Measurements from ENCODE around the gene B4GAT1.
A peak's percentile ranks its signal among the peaks of the same experiment; 100 is the strongest.
"Not testable (repeated sequence)": the region's sequence is repeated elsewhere in the genome, so short reads cannot be mapped to it uniquely, and the experiment has no call there.

B4GAT1 gene

DNA sequence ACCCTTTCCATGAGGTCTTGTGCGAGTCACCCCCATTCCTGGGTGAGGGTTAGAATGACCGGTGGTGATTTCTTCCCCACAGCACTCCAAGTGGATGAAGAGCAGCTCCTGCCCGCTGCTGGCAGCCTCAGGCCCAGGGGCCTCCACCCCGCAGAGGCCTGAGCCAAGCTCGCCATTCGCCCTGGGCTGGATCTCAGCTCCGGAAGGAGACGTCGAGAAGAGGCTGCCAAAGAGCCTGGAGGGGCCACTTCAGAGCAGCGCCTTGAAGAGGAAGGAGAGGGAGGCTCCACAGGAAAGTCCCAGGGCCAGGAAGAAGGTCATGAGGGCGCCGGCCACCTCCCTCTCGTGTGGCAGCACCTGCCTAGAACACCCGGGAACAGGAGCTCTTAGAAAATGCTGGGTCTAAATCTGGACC, 15.8 kb upstream of the B4GAT1 start:
- DNase-seq (ENCODE audit: low read depth, low spot score) = no peak

- no peak for DNase-seq (ENCODE audit: low read depth, low spot score)
Observed at GRCh38 chr11:66362481-66363147, 15.2 kb upstream of the B4GAT1 start.

GRCh38 chr11:66361502-66361941, 14.1 kb upstream of the B4GAT1 start:
- DNase-seq (ENCODE audit: low read depth, low spot score) = no peak

DNA sequence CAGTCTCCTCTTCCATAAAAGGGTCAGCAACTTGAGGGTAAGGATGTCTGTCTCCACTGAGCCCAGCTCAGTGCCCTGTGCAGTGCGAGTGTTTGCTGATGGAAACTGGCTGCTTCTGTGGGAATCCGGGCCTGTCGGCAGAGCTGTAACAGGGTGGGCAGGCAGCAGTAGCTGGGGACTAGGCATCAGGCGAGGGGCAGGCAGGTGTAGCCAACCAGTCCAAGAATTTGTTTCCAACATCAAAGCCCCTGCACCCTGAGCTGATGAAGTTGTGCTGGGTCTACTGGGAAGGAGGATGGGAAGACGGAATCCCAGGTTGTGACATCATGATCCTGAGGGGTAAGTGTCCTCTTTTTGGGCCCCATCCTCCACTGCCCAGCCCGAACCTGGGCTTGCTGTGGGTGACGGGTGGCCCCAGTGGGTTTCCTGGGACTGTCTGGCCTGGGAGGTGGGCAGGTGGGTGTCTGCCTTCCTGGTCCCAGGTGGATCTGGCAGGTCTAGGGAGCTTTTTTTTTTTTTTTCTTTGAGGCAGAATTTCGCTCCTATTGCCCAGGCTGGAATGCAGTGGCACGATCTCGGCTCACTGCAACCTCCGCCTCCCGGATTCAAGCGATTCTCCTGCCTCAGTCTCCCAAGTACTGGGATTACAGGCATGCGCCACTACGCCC, 13.1 kb upstream of the B4GAT1 start:
- DNase-seq (ENCODE audit: low read depth, low spot score) = no peak

DNA sequence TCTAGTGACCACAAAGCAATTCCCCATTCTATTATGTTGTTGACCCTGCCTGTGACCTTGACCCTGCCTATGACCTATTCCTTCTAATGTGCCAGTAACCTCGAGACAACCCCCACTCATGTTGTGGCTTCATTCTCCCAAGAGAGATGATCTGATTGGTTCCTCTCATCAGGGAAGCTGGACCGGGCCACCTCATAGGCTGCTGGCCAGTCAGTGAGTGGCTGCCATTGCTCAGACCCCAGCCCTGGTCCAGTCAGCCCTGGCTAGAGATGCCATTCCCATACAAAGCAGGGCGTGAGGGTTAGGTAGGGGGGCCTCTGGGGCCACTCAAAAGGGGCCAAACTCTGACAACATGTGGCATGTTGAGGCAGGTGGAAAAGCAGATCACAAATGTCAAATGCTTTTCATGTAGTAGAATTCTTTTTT, 12.2 kb upstream of the B4GAT1 start:
- no peak for DNase-seq (ENCODE audit: low read depth, low spot score)

- DNase-seq (ENCODE audit: low read depth, low spot score) = not testable (repeated sequence)
Observed at GRCh38 chr11:66350560-66351235, 3.3 kb upstream of the B4GAT1 start.

GRCh38 chr11:66349084-66349386, 1.6 kb upstream of the B4GAT1 start:
- no peak for DNase-seq (ENCODE audit: low read depth, low spot score)

- DNase-seq (ENCODE audit: low read depth, low spot score) = no peak
Observed at GRCh38 chr11:66346476-66347424, 679 bp downstream of the B4GAT1 start.

DNA sequence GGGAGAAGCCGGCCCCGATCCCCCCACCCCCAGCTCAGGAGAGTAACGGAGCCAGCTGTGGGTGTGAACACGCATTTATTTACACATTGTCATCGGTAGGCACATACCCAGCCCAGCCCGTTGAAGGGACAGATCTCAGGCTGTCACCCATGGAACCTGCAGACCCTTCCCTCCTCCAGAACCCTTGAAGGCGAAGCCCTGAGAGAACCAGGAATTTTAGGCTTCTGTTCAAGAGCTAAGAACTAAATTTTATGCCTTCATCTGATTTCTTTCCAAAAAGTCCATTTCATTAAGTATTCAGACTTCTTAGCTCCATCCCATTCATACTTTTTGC, 2.1 kb downstream of the B4GAT1 start:
- no peak for DNase-seq (ENCODE audit: low read depth, low spot score)

- DNase-seq (ENCODE audit: low read depth, low spot score) = peak; percentile 83
Observed at GRCh38 chr11:66344550-66345315, 2.7 kb downstream of the B4GAT1 start, which contains the start of gene BRMS1. TSS of gene BRMS1 (minus strand) at chr11:66345104. CDS start at chr11:66342234, 2,870 bp downstream.

DNA sequence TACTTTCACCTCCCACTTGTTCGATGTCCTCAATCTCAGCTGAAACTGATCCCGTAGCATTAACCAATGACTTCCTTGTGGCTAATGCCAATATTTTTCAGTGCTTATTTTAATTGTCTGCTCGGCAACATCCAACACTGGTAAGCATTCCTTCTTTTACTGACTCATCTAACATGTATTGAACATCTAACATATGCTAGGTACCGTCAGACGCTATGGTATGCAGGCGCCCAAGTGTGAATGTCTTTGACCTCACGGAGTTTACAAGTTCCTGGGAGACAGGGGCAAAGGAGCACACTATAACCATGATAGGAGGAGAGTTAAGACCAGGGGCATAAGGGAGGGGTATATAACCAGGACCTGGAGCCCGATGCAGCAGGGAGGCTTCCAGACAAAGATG, 4.3 kb downstream of the B4GAT1 start:
- DNase-seq (ENCODE audit: low read depth, low spot score) = no peak

DNA sequence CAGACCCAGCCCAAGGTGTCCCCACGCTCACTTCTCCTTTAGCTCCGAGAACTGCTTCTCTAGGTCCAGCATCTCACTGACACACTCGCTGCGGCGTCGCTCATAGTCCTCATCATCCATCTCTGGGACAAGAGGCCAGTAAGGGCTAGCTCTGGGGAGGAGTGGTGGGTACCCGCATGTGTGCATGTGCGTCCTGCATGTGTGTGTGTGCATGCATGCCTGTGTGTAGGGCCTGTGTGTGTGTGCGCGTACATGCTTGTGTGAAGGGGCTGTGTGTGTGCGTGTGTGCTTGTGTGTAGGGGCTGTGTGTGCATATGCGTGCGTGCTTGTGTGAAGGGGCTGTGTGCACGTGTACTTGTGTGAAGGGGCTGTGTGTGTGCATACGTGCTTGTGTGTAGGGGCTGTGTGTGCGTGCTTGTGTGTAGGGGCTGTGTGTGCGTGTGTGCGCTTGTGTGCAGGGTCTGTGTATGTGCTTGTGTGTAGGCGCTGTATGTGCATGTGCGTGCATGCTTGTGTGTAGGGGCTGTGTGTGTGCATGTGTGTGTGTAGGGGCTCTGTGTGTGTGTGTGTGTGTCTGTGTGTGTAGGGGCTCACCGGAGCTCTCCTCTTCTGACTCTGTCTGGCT, 5.8 kb downstream of the B4GAT1 start:
- no peak for DNase-seq (ENCODE audit: low read depth, low spot score)

DNA sequence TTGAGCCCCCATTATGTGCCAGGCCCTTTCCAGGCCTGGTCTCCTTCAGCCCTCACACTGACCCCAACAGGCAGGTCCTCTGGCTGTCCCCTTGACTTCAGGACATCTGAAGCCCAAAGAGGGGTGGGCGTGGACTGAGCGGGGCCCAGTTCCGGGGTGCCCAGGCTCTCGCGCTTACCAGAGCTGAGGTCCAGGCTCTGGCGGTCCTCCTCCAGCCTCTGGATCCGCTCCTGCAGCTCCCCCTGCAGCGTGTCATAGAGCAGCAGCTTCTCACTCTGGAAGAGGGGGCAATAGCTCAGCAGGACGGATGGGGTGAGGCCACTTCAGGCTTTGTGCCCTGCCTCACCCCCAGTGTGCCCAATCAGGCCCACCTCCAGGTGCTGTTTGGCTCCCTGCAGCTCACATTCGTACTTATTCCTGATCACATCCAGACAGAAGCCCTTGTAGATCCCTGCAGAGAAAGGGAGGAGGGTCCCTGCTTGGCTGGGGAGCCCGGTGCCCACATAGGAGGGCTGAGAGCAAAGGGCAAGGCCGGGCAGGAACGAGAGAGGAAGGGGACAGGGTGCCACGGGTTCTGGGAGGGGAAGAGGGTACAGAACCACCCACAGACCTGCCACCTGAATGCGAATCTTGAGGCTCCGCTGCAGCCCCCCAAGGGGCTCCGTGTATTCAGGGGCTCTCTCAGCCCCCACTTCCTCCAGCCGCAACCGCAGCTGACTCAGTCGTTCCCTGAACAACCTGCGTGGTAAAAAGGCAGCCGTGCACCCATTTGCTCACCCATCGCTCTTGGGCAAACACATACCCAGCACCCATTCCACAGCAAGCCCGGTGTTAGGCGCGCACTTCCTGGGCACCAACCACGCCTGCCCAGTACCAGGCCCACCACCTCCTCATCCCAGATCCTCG, 6.6 kb downstream of the B4GAT1 start:
- DNase-seq (ENCODE audit: low read depth, low spot score) = no peak

DNA sequence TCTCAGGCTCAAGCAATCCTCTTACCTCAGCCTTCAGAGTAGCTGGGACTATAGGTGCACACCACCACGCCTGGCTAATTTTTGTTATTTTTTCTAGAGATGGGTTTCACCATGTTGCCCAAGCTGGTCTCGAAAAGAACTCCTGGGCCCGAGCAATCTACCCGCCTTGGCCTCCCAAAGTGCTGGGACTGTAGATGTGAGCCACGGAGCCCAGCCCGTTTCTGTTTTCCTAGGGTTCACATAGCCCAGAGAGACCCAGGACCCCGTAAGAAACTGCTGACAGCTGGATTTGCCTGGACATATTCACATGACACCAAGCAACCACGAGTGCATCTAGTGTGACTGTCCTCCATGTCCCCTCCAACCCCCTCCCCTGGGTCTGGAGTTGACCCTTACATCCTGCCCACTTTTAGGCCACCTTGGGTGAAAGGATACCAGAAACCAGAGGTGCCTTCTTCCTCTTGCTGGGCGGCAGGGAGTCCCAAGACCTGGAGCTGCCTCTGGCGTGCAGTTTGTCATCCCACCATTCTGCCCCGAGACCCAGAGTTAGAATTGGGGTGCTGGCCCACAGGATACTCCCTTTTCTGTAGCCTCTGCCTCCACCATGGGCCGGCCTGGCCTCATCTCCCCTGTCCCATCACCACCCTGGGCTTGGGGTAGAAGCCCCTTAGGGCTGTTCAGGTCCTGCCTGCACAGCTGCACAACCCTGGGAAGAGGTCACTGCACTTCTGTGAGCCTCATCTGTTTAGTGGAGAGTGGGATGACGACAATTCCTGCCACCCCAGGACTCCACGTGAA, 7.5 kb downstream of the B4GAT1 start:
- no peak for DNase-seq (ENCODE audit: low read depth, low spot score)

DNA sequence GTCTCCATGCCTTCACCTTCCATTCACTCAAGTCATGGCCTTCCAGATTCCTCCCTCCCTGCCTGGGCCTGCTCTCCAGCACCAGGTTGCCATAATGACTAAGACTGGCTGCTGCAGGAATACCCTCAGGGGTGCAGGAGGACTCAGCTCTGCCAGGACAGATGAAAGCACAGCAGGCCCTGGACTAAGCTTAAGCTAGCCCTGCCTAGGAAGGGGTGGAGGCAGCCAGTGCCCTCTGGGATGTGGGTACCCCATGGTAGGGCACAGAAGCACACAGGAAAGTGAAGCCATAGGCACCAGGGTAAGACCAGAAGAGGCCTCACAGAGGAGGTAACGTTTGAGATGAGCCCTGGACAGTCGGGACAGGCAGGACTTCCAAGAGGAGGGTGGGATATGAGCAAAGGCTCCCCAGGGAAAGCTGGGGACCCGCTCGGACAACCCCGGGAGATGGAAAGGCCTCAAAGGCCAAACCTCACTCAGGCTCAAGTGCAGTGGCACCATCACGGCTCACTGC, 8.2 kb downstream of the B4GAT1 start:
- DNase-seq (ENCODE audit: low read depth, low spot score) = no peak

GRCh38 chr11:66338276-66339161, 8.9 kb downstream of the B4GAT1 start:
- DNase-seq (ENCODE audit: low read depth, low spot score) = no peak

DNA sequence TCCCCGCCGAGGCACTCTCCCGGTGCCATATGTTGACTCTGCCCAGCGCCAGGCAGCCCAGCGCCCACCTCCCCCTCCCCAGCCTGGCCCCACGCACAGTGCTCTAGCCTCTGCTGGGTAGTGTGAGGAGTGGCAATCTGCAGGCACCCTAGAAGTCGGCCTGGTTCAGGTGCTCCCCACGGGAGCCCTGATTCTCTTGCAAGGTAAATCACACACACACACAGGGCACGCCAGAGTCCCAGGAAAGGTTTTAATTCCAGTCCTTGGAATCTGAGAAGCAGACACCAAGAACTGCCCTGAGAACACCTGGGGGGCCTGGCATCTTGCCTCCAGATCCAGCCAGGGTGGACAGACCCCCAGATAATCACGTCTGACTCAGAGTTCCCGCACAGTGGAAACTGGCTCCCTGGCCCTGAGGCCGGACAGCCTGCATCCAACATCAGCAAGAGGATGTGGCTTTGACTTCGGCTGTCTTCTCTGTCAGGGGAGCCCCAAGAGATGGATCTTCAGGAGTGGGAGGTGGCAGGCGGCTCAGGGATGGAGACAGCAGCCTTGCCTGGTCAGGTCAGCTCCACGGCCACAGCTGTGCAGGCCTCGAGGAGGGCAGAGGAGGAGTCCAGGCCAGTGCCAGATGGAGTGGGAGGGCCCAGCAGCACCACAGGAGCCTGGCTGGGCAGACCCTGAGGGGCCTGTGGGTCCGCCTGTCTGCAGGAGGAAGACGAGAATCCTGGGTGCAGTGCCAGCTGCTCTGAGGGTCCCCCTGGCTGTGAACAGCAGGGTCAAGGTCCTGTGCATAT, 10.1 kb downstream of the B4GAT1 start:
- DNase-seq (ENCODE audit: low read depth, low spot score) = no peak

Measured in brain pericyte (primary cell).